ENCODE measurements around the gene SLC25A36.

DNA sequence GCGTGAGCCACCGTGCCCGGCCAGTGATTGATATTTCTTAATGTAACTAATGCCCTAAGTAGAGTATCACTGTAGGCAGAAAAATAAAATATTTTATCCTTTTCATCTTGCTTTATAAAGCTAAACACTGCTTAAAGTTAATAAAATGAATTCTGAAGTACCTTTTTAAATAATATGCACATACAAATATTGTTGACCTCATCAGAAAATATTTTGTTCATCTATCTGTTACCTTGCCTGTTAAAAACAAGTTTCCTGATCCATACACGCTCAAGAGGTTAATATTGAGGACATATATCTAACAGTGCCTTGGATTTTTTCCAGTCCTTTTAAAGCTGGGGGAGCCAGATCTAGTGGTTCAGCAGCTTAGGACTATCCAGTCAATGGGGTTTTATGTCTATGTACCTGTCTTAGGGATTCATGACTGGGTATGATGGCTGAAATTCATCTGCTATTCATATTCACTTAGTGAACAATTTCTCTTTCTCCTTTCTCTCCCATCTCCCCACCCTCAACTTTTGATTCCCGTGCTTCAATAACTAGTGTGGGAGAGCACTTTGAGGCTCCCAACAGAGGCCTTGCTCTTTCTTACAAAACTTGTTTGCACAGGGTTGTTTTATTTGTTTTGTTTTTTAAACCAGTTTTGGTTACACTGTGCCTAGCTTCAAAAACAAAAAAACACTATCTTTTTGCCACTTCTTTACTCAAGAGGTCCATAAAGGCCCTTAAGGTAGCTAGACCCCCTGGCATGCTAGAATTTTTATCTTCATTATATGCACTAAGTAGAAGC is 7.0 kb downstream of the SLC25A36 start:
- TF ChIP-seq, protein P1, sequence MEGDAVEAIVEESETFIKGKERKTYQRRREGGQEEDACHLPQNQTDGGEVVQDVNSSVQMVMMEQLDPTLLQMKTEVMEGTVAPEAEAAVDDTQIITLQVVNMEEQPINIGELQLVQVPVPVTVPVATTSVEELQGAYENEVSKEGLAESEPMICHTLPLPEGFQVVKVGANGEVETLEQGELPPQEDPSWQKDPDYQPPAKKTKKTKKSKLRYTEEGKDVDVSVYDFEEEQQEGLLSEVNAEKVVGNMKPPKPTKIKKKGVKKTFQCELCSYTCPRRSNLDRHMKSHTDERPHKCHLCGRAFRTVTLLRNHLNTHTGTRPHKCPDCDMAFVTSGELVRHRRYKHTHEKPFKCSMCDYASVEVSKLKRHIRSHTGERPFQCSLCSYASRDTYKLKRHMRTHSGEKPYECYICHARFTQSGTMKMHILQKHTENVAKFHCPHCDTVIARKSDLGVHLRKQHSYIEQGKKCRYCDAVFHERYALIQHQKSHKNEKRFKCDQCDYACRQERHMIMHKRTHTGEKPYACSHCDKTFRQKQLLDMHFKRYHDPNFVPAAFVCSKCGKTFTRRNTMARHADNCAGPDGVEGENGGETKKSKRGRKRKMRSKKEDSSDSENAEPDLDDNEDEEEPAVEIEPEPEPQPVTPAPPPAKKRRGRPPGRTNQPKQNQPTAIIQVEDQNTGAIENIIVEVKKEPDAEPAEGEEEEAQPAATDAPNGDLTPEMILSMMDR (conservative IDR thresholded peaks at IDR 0.05), result no peak
- no peak for TF ChIP-seq EZH2 (IDR thresholded peaks at IDR 0.05; ENCODE audit: low read depth)

Data from PC-9 (cell line).